WTC11 (cell line): ENCODE measurements around the gene PHAF1.

Source experiments
- CBFB ChIP-seq: sonication (generic); formaldehyde crosslinking; IDR thresholded peaks from 2 replicates; pipeline ENCODE4 v1.8.1; 2022; ENCODE audit warnings: mild to moderate bottlenecking, low read depth, missing genetic modification reagents
- CREM ChIP-seq: sonication (generic); formaldehyde crosslinking; IDR thresholded peaks from 2 replicates; pipeline ENCODE4 v1.8.1; 2022; ENCODE audit warnings: mild to moderate bottlenecking, missing genetic modification reagents, moderate library complexity
- FOXK1 ChIP-seq: sonication (generic); formaldehyde crosslinking; IDR thresholded peaks from 2 replicates; pipeline ENCODE4 v1.8.0; 2022; ENCODE audit warnings: mild to moderate bottlenecking, moderate library complexity, missing genetic modification reagents
- GABPB1 ChIP-seq: sonication (generic); formaldehyde crosslinking; IDR thresholded peaks from 2 replicates; pipeline ENCODE4 v1.8.1; 2023; ENCODE audit warnings: mild to moderate bottlenecking, missing genetic modification reagents
- MAX ChIP-seq: sonication (generic); formaldehyde crosslinking; IDR thresholded peaks from 2 replicates; pipeline ENCODE4 v1.8.0; 2022; ENCODE audit warnings: mild to moderate bottlenecking, missing genetic modification reagents
- NR3C1 ChIP-seq: sonication (generic); formaldehyde crosslinking; conservative IDR thresholded peaks from 2 replicates; pipeline ENCODE4 v1.8.1; 2023; ENCODE audit warnings: low read depth, mild to moderate bottlenecking, missing genetic modification reagents
- OVOL2 ChIP-seq: fragments of 250-450 bp; sonication (Bioruptor Pico); IDR thresholded peaks from 2 replicates; pipeline ENCODE4 v1.9.0; 2021; ENCODE audit warnings: mild to moderate bottlenecking, borderline replicate concordance
- ZBTB21 ChIP-seq: sonication (generic); formaldehyde crosslinking; IDR thresholded peaks from 2 replicates; pipeline ENCODE4 v1.8.1; 2023; ENCODE audit warnings: mild to moderate bottlenecking, missing genetic modification reagents, borderline replicate concordance
- ZNF138 ChIP-seq: sonication (generic); formaldehyde crosslinking; conservative IDR thresholded peaks from 2 replicates; pipeline ENCODE4 v1.8.1; 2022; ENCODE audit warnings: mild to moderate bottlenecking, moderate library complexity, missing genetic modification reagents
- ZNF232 ChIP-seq: sonication (generic); formaldehyde crosslinking; IDR thresholded peaks from 2 replicates; pipeline ENCODE4 v1.8.0; 2022; ENCODE audit warnings: mild to moderate bottlenecking, missing genetic modification reagents
- ZNF512 ChIP-seq: sonication (generic); formaldehyde crosslinking; IDR thresholded peaks from 2 replicates; pipeline ENCODE4 v1.8.1; 2022; ENCODE audit warnings: missing genetic modification reagents, borderline replicate concordance
- TF ChIP-seq, protein P1 (sequence below): fragments of 200-600 bp; IDR thresholded peaks from 2 replicates; pipeline ENCODE4 v1.8.0; 2022; ENCODE audit warnings: antibody characterized with exemption
- TF ChIP-seq, protein P2 (sequence below): sonication (generic); formaldehyde crosslinking; conservative IDR thresholded peaks from 2 replicates; pipeline ENCODE4 v1.8.1; 2022; ENCODE audit warnings: mild to moderate bottlenecking, missing genetic modification reagents

GRCh38 chr16:67193536-67193935 lies 83.8 kb downstream of the PHAF1 start:
- TF ChIP-seq NR3C1 (CRISPR knock-in tag) (no peak), OVOL2 (CRISPR knock-in tag) (no peak), GABPB1 (CRISPR knock-in tag) (no peak), CBFB (CRISPR knock-in tag) (no peak), ZNF232 (CRISPR knock-in tag) (no peak), FOXK1 (no peak), CREM (no peak), ZBTB21 (no peak), MAX (CRISPR knock-in tag) (no peak), ZNF512 (CRISPR knock-in tag) (no peak), ZNF138 (CRISPR knock-in tag) (no peak)
- TF ChIP-seq, protein P1, sequence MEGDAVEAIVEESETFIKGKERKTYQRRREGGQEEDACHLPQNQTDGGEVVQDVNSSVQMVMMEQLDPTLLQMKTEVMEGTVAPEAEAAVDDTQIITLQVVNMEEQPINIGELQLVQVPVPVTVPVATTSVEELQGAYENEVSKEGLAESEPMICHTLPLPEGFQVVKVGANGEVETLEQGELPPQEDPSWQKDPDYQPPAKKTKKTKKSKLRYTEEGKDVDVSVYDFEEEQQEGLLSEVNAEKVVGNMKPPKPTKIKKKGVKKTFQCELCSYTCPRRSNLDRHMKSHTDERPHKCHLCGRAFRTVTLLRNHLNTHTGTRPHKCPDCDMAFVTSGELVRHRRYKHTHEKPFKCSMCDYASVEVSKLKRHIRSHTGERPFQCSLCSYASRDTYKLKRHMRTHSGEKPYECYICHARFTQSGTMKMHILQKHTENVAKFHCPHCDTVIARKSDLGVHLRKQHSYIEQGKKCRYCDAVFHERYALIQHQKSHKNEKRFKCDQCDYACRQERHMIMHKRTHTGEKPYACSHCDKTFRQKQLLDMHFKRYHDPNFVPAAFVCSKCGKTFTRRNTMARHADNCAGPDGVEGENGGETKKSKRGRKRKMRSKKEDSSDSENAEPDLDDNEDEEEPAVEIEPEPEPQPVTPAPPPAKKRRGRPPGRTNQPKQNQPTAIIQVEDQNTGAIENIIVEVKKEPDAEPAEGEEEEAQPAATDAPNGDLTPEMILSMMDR = no peak
- TF ChIP-seq, protein P2, sequence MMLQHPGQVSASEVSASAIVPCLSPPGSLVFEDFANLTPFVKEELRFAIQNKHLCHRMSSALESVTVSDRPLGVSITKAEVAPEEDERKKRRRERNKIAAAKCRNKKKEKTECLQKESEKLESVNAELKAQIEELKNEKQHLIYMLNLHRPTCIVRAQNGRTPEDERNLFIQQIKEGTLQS (CRISPR knock-in tag) = no peak
